CD4-positive, alpha-beta T cell treated with Interleukin-2 at 100 ng/mL for 4 hours (primary cell): ENCODE measurements around the gene FGFR3.

Experiments used
- DNase-seq: peaks from one replicate; pipeline ENCODE4 v3.0.0-alpha.2; 2020; ENCODE audit warnings: low spot score

FGFR3 gene

GRCh38 chr4:1788254-1788973 is 4.7 kb upstream of the FGFR3 start:
- no peak for DNase-seq

GRCh38 chr4:1789552-1789951 is 3.5 kb upstream of the FGFR3 start:
- no peak for DNase-seq

GRCh38 chr4:1790005-1790404 is 3.1 kb upstream of the FGFR3 start:
- DNase-seq, result no peak

- no peak for DNase-seq
Measured at GRCh38 chr4:1792158-1792831, 798 bp upstream of the FGFR3 start.

GRCh38 chr4:1793496-1793840 is 375 bp downstream of the FGFR3 start:
- DNase-seq, result peak; percentile 33

GRCh38 chr4:1793940-1794808 is 1.1 kb downstream of the FGFR3 start:
- DNase-seq, result no peak

- DNase-seq, result no peak
Measured at GRCh38 chr4:1794809-1795298, 1.8 kb downstream of the FGFR3 start.

- DNase-seq, result no peak
Measured at GRCh38 chr4:1795299-1796195, 2.5 kb downstream of the FGFR3 start.

- no peak for DNase-seq
Measured at GRCh38 chr4:1796486-1797204, 3.6 kb downstream of the FGFR3 start.

- no peak for DNase-seq
Measured at GRCh38 chr4:1797298-1797860, 4.3 kb downstream of the FGFR3 start.

GRCh38 chr4:1797861-1798579 is 4.9 kb downstream of the FGFR3 start:
- no peak for DNase-seq

- DNase-seq, result no peak
Measured at GRCh38 chr4:1798580-1799386, 5.7 kb downstream of the FGFR3 start.

- DNase-seq, result no peak
Measured at GRCh38 chr4:1799387-1800375, 6.6 kb downstream of the FGFR3 start.

- no peak for DNase-seq
Measured at GRCh38 chr4:1800805-1801204, 7.7 kb downstream of the FGFR3 start.

- DNase-seq, result no peak
Measured at GRCh38 chr4:1801286-1801958, 8.3 kb downstream of the FGFR3 start.

- DNase-seq, result no peak
Measured at GRCh38 chr4:1802151-1802715, 9.1 kb downstream of the FGFR3 start.
